ENCODE measurements around the gene ARHGEF28.

Gene ARHGEF28

GRCh38 chr5:73902327-73903051 is 276.5 kb downstream of the ARHGEF28 start:
- Histone ChIP-seq H3K36me3 (ENCODE audit: control insufficient read depth, insufficient read depth, low read length) (no peaks in the 10 kb centered on the region), H3K9me3 (ENCODE audit: control insufficient read depth, insufficient read depth, low read depth, low read length) (peaks cover 5% of the 10 kb centered on the region; the same call in 1 of the 2 replicates), H3K27ac (ENCODE audit: low read depth, low read length) (no peak overlapping the region), H3K9ac (ENCODE audit: low read length) (no peak overlapping the region), H3K4me1 (ENCODE audit: control insufficient read depth, insufficient read depth, low read length) (0 out of 2 replicates have a peak, but pooled peaks cover 2% of the 10 kb centered on the region), H3K27me3 (ENCODE audit: control insufficient read depth, insufficient read depth, low read length) (no peaks in the 10 kb centered on the region), H3K4me3 (ENCODE audit: low read depth, low read length) (no peak overlapping the region)

- Histone ChIP-seq H3K4me1 (ENCODE audit: control insufficient read depth, insufficient read depth, low read length) (0 out of 2 replicates have a peak, but pooled peaks cover 2% of the 10 kb centered on the region), H3K27ac (ENCODE audit: low read depth, low read length) (no peak overlapping the region), H3K4me3 (ENCODE audit: low read depth, low read length) (no peak overlapping the region), H3K9ac (ENCODE audit: low read length) (no peak overlapping the region), H3K9me3 (ENCODE audit: control insufficient read depth, insufficient read depth, low read depth, low read length) (peaks cover 5% of the 10 kb centered on the region; the same call in 1 of the 2 replicates), H3K36me3 (ENCODE audit: control insufficient read depth, insufficient read depth, low read length) (no peaks in the 10 kb centered on the region), H3K27me3 (ENCODE audit: control insufficient read depth, insufficient read depth, low read length) (no peaks in the 10 kb centered on the region)
Measured at GRCh38 chr5:73903169-73903568, 277.2 kb downstream of the ARHGEF28 start.

GRCh38 chr5:73906277-73906676 is 280.3 kb downstream of the ARHGEF28 start:
- H3K36me3 ChIP-seq (ENCODE audit: control insufficient read depth, insufficient read depth, low read length): no peaks in the 10 kb centered on the region
- no peak overlapping the region for H3K9ac ChIP-seq (ENCODE audit: low read length)
- H3K9me3 ChIP-seq (ENCODE audit: control insufficient read depth, insufficient read depth, low read depth, low read length): peaks cover 5% of the 10 kb centered on the region; the same call in 1 of the 2 replicates
- H3K27ac ChIP-seq (ENCODE audit: low read depth, low read length): no peak overlapping the region
- H3K4me1 ChIP-seq (ENCODE audit: control insufficient read depth, insufficient read depth, low read length): 0 out of 2 replicates have a peak, but pooled peaks cover 1% of the 10 kb centered on the region
- H3K27me3 ChIP-seq (ENCODE audit: control insufficient read depth, insufficient read depth, low read length): no peaks in the 10 kb centered on the region
- no peak overlapping the region for H3K4me3 ChIP-seq (ENCODE audit: low read depth, low read length)

- Histone ChIP-seq H3K9ac (ENCODE audit: low read length) (no peak overlapping the region), H3K9me3 (ENCODE audit: control insufficient read depth, insufficient read depth, low read depth, low read length) (peaks cover 5% of the 10 kb centered on the region; the same call in 1 of the 2 replicates), H3K27ac (ENCODE audit: low read depth, low read length) (no peak overlapping the region), H3K4me1 (ENCODE audit: control insufficient read depth, insufficient read depth, low read length) (no peaks in the 10 kb centered on the region), H3K36me3 (ENCODE audit: control insufficient read depth, insufficient read depth, low read length) (no peaks in the 10 kb centered on the region), H3K27me3 (ENCODE audit: control insufficient read depth, insufficient read depth, low read length) (no peaks in the 10 kb centered on the region), H3K4me3 (ENCODE audit: low read depth, low read length) (no peak overlapping the region)
Measured at GRCh38 chr5:73907164-73907563, 281.2 kb downstream of the ARHGEF28 start.

GRCh38 chr5:73908395-73908794 is 282.4 kb downstream of the ARHGEF28 start:
- no peak overlapping the region for H3K4me3 ChIP-seq (ENCODE audit: low read depth, low read length)
- no peaks in the 10 kb centered on the region for H3K4me1 ChIP-seq (ENCODE audit: control insufficient read depth, insufficient read depth, low read length)
- no peaks in the 10 kb centered on the region for H3K36me3 ChIP-seq (ENCODE audit: control insufficient read depth, insufficient read depth, low read length)
- peaks cover 5% of the 10 kb centered on the region; the same call in 1 of the 2 replicates for H3K9me3 ChIP-seq (ENCODE audit: control insufficient read depth, insufficient read depth, low read depth, low read length)
- H3K27ac ChIP-seq (ENCODE audit: low read depth, low read length): no peak overlapping the region
- no peaks in the 10 kb centered on the region for H3K27me3 ChIP-seq (ENCODE audit: control insufficient read depth, insufficient read depth, low read length)
- no peak overlapping the region for H3K9ac ChIP-seq (ENCODE audit: low read length)

GRCh38 chr5:73908846-73909245 is 282.9 kb downstream of the ARHGEF28 start:
- peaks cover 5% of the 10 kb centered on the region; the same call in 1 of the 2 replicates for H3K9me3 ChIP-seq (ENCODE audit: control insufficient read depth, insufficient read depth, low read depth, low read length)
- H3K27ac ChIP-seq (ENCODE audit: low read depth, low read length): no peak overlapping the region
- H3K27me3 ChIP-seq (ENCODE audit: control insufficient read depth, insufficient read depth, low read length): no peaks in the 10 kb centered on the region
- no peak overlapping the region for H3K4me3 ChIP-seq (ENCODE audit: low read depth, low read length)
- no peak overlapping the region for H3K9ac ChIP-seq (ENCODE audit: low read length)
- no peaks in the 10 kb centered on the region for H3K36me3 ChIP-seq (ENCODE audit: control insufficient read depth, insufficient read depth, low read length)
- no peaks in the 10 kb centered on the region for H3K4me1 ChIP-seq (ENCODE audit: control insufficient read depth, insufficient read depth, low read length)

- Histone ChIP-seq H3K9ac (ENCODE audit: low read length) (no peak overlapping the region), H3K4me3 (ENCODE audit: low read depth, low read length) (no peak overlapping the region), H3K36me3 (ENCODE audit: control insufficient read depth, insufficient read depth, low read length) (no peaks in the 10 kb centered on the region), H3K9me3 (ENCODE audit: control insufficient read depth, insufficient read depth, low read depth, low read length) (peaks cover 5% of the 10 kb centered on the region; the same call in 1 of the 2 replicates), H3K4me1 (ENCODE audit: control insufficient read depth, insufficient read depth, low read length) (no peaks in the 10 kb centered on the region), H3K27ac (ENCODE audit: low read depth, low read length) (no peak overlapping the region), H3K27me3 (ENCODE audit: control insufficient read depth, insufficient read depth, low read length) (no peaks in the 10 kb centered on the region)
Measured at GRCh38 chr5:73909474-73909873, 283.5 kb downstream of the ARHGEF28 start.

- Histone ChIP-seq H3K36me3 (ENCODE audit: control insufficient read depth, insufficient read depth, low read length) (no peaks in the 10 kb centered on the region), H3K27ac (ENCODE audit: low read depth, low read length) (no peak overlapping the region), H3K9me3 (ENCODE audit: control insufficient read depth, insufficient read depth, low read depth, low read length) (peaks cover 4% of the 10 kb centered on the region; the same call in 1 of the 2 replicates), H3K4me1 (ENCODE audit: control insufficient read depth, insufficient read depth, low read length) (no peaks in the 10 kb centered on the region), H3K4me3 (ENCODE audit: low read depth, low read length) (no peak overlapping the region), H3K9ac (ENCODE audit: low read length) (no peak overlapping the region), H3K27me3 (ENCODE audit: control insufficient read depth, insufficient read depth, low read length) (no peaks in the 10 kb centered on the region)
Measured at GRCh38 chr5:73911761-73912393, 285.9 kb downstream of the ARHGEF28 start.

GRCh38 chr5:73912821-73913271 is 286.9 kb downstream of the ARHGEF28 start:
- no peaks in the 10 kb centered on the region for H3K36me3 ChIP-seq (ENCODE audit: control insufficient read depth, insufficient read depth, low read length)
- H3K27ac ChIP-seq (ENCODE audit: low read depth, low read length): no peak overlapping the region
- H3K4me1 ChIP-seq (ENCODE audit: control insufficient read depth, insufficient read depth, low read length): no peaks in the 10 kb centered on the region
- H3K9ac ChIP-seq (ENCODE audit: low read length): no peak overlapping the region
- H3K4me3 ChIP-seq (ENCODE audit: low read depth, low read length): no peak overlapping the region
- H3K27me3 ChIP-seq (ENCODE audit: control insufficient read depth, insufficient read depth, low read length): no peaks in the 10 kb centered on the region
- H3K9me3 ChIP-seq (ENCODE audit: control insufficient read depth, insufficient read depth, low read depth, low read length): no peaks in the 10 kb centered on the region

GRCh38 chr5:73913971-73914370 is 288.0 kb downstream of the ARHGEF28 start:
- no peak overlapping the region for H3K9ac ChIP-seq (ENCODE audit: low read length)
- no peaks in the 10 kb centered on the region for H3K9me3 ChIP-seq (ENCODE audit: control insufficient read depth, insufficient read depth, low read depth, low read length)
- H3K27ac ChIP-seq (ENCODE audit: low read depth, low read length): no peak overlapping the region
- no peaks in the 10 kb centered on the region for H3K36me3 ChIP-seq (ENCODE audit: control insufficient read depth, insufficient read depth, low read length)
- H3K27me3 ChIP-seq (ENCODE audit: control insufficient read depth, insufficient read depth, low read length): no peaks in the 10 kb centered on the region
- no peaks in the 10 kb centered on the region for H3K4me1 ChIP-seq (ENCODE audit: control insufficient read depth, insufficient read depth, low read length)
- no peak overlapping the region for H3K4me3 ChIP-seq (ENCODE audit: low read depth, low read length)

- Histone ChIP-seq H3K27ac (ENCODE audit: low read depth, low read length) (no peak overlapping the region), H3K9ac (ENCODE audit: low read length) (no peak overlapping the region), H3K4me1 (ENCODE audit: control insufficient read depth, insufficient read depth, low read length) (no peaks in the 10 kb centered on the region), H3K27me3 (ENCODE audit: control insufficient read depth, insufficient read depth, low read length) (no peaks in the 10 kb centered on the region), H3K36me3 (ENCODE audit: control insufficient read depth, insufficient read depth, low read length) (no peaks in the 10 kb centered on the region), H3K4me3 (ENCODE audit: low read depth, low read length) (no peak overlapping the region), H3K9me3 (ENCODE audit: control insufficient read depth, insufficient read depth, low read depth, low read length) (no peaks in the 10 kb centered on the region)
Measured at GRCh38 chr5:73915345-73915744, 289.3 kb downstream of the ARHGEF28 start.
